ENCODE results near the gene CXCR4.

- TF ChIP-seq EZH2 (IDR thresholded peaks at IDR 0.05; ENCODE audit: borderline replicate concordance, low read depth, low read length, poor library complexity, severe bottlenecking), result no peak
- no peak for TF ChIP-seq CTCF (conservative IDR thresholded peaks at IDR 0.05; ENCODE audit: low read depth, low read length)
These were observed 12.1 kb upstream of the CXCR4 start for GRCh38 chr2:136130045-136130444.

Data from A673 (cell line).